GM19463 (cell line): ENCODE data around the gene DTNB.

ENCODE experiments used
- ATAC-seq: cut with Tn5 transposase; IDR thresholded peaks from one replicate; pipeline ENCODE4 v1.9.1; 2021; ENCODE audit warnings: mild to moderate bottlenecking, moderate library complexity; ENCODE audit not compliant: unreplicated experiment

DTNB gene

GRCh38 chr2:25478736-25479135 is 194.6 kb downstream of the DTNB start:
- no peak for ATAC-seq

GRCh38 chr2:25473758-25474340 is 199.5 kb downstream of the DTNB start:
- no peak for ATAC-seq

GRCh38 chr2:25473131-25473530 is 200.2 kb downstream of the DTNB start:
- ATAC-seq: no peak

- ATAC-seq: no peak
Measured at GRCh38 chr2:25470806-25471205, 202.6 kb downstream of the DTNB start.

GRCh38 chr2:25467743-25468142 is 205.6 kb downstream of the DTNB start:
- ATAC-seq: no peak

GRCh38 chr2:25462021-25462420 is 211.4 kb downstream of the DTNB start:
- no peak for ATAC-seq

- no peak for ATAC-seq
Measured at GRCh38 chr2:25460261-25460905, 213.0 kb downstream of the DTNB start.

GRCh38 chr2:25454824-25455611 is 218.4 kb downstream of the DTNB start:
- ATAC-seq: no peak

- ATAC-seq: peak; percentile 88
Measured at GRCh38 chr2:25453199-25453905, 220.0 kb downstream of the DTNB start.

- no peak for ATAC-seq
Measured at GRCh38 chr2:25448808-25449207, 224.6 kb downstream of the DTNB start.

GRCh38 chr2:25447018-25447417 is 226.4 kb downstream of the DTNB start:
- ATAC-seq: no peak

- no peak for ATAC-seq
Measured at GRCh38 chr2:25446122-25446521, 227.3 kb downstream of the DTNB start.

- ATAC-seq: no peak
Measured at GRCh38 chr2:25445464-25445863, 227.9 kb downstream of the DTNB start.

- ATAC-seq: no peak
Measured at GRCh38 chr2:25444608-25445270, 228.6 kb downstream of the DTNB start.

- no peak for ATAC-seq
Measured at GRCh38 chr2:25443766-25444165, 229.6 kb downstream of the DTNB start.

- ATAC-seq: no peak
Measured at GRCh38 chr2:25441353-25441752, 232.0 kb downstream of the DTNB start.

- no peak for ATAC-seq
Measured at GRCh38 chr2:25438793-25439192, 234.6 kb downstream of the DTNB start.

- ATAC-seq: no peak
Measured at GRCh38 chr2:25437881-25438662, 235.3 kb downstream of the DTNB start.

GRCh38 chr2:25435421-25435820 is 238.0 kb downstream of the DTNB start:
- no peak for ATAC-seq

- ATAC-seq: no peak
Measured at GRCh38 chr2:25431604-25432003, 241.8 kb downstream of the DTNB start.
